Fibroblast of lung (primary cell): ENCODE data around the gene IL15RA.

Experiments used
- CTCF ChIP-seq, 2 donors: IDR thresholded peaks in 1 of 2; conservative IDR thresholded peaks in 1 of 2; 1 replicate in 1 of 2; 2 replicates in 1 of 2; pipeline ENCODE4 v1.5.1; 2011 to 2012; ENCODE audit warnings: low read length in 2 of 2, control low read depth in 1 of 2, inconsistent platforms in 1 of 2, low read depth in 1 of 2, mild to moderate bottlenecking in 1 of 2
- EZH2 ChIP-seq: IDR thresholded peaks from 2 replicates; pipeline ENCODE4 v1.5.1; 2012; ENCODE audit warnings: low read length, control low read depth, mild to moderate bottlenecking; ENCODE audit errors: missing control alignments

GRCh38 chr10:5978230-5978489, 817 bp upstream of the IL15RA start:
- TF ChIP-seq EZH2 (no peak), CTCF (conservative IDR thresholded peaks at IDR 0.05 in 1 of 2, IDR thresholded peaks at IDR 0.05 in 1 of 2; ENCODE audit: low read depth in 1 of 2, low read length in 2 of 2) (no peak)
